Ovary (tissue), 9 donors: ENCODE measurements around the gene ZFP1. TPM values are rescaled to one million over a fixed set of nuclear protein-coding genes. Genes with fewer than 3 reads are reported as not detected.

Experiments
- DNase-seq, 5 donors: peaks; one replicate each; pipeline ENCODE4 v3.0.0-alpha.2; 2019 to 2020
- H3K27ac ChIP-seq, 2 donors: fragments of 200-600 bp; one replicate each; pipeline versions ENCODE4 v1.5.1 to v1.8.0; 2019 to 2022
- H3K27me3 ChIP-seq: fragments of 200-600 bp; one replicate; pipeline ENCODE4 v1.8.0; 2022
- H3K36me3 ChIP-seq: fragments of 200-600 bp; sonication (generic); one replicate; pipeline ENCODE4 v1.5.1; 2019
- H3K4me1 ChIP-seq: one replicate; pipeline ENCODE4 v1.8.1; 2013; ENCODE audit warnings: mild to moderate bottlenecking, moderate library complexity; ENCODE audit not compliant: insufficient read depth
- H3K4me3 ChIP-seq: fragments of 200-600 bp; sonication (generic); one replicate; pipeline ENCODE4 v1.5.1; 2017
- H3K9me3 ChIP-seq, 2 donors: fragments of 200-600 bp in 1 of 2; sonication (generic) in 1 of 2; one replicate each; pipeline versions ENCODE4 v1.5.1 to v1.8.1; 2013 to 2019; ENCODE audit warnings: mild to moderate bottlenecking in 1 of 2, moderate library complexity in 1 of 2
- CTCF ChIP-seq, 3 donors: fragments of 450-650 bp in 2 of 3; fragments of 200-600 bp in 1 of 3; IDR thresholded peaks; one replicate each; pipeline versions ENCODE4 v1.5.1 to v1.8.0; 2016 to 2022; ENCODE audit warnings: antibody characterized with exemption in 3 of 3, mild to moderate bottlenecking in 1 of 3
- EP300 ChIP-seq: sonication (generic); formaldehyde crosslinking; IDR thresholded peaks from one replicate; pipeline ENCODE4 v1.6.1; 2017; ENCODE audit warnings: antibody characterized with exemption
- POLR2A ChIP-seq: fragments of 450-650 bp; IDR thresholded peaks from one replicate; pipeline ENCODE4 v1.6.1; 2017; ENCODE audit warnings: antibody characterized with exemption, mild to moderate bottlenecking, moderate library complexity
- WGBS, 3 donors: extraction: QIAGEN DNeasy Blood & Tissue Kit in 1 of 3; methylation state at CpG; one replicate each; pipeline versions ENCODE4 v1.1.5 to v1.1.7; 2013 to 2017; 5-methylcytosine and 5-hydroxymethylcytosine counted together
- intact Hi-C, 4 donors: fragments of 100-400 bp; cut with DNase I; formaldehyde crosslinking; loops; one replicate each; pipeline versions ENCODE4 v1.11.0 to v1.15.1; 2022 to 2023
- polyA plus RNA-seq, 2 donors: library from polyadenylated mRNA; stranded (reverse); fragments of 200-250 nt in 1 of 2; fragments of 350-450 nt in 1 of 2; fragmentation: Illumina TruSeq in 1 of 2; extraction: RNeasy Lipid Tissue Mini Kit (QIAGEN cat#74804) in 1 of 2; gene quantifications; one replicate each; pipeline ENCODE4 v1.2.3, GENCODE V29; 2013 to 2014
- total RNA-seq, 7 donors: library from RNA; depleted of rRNA in 2 of 7; stranded (reverse); fragments of >200 nt in 2 of 7; fragmentation: NEBNext Ultra II Directional in 3 of 7; extraction: Animal tissue kit (Norgen Biotek cat#: 25700) in 3 of 7; gene quantifications; one replicate each; pipeline versions ENCODE4 v1.1.0 to v1.2.4, GENCODE V29; 2016 to 2023
- donor health status: DM: no; HTN: no; CAD: no; lungs with moderate emphysema.
- donor health status: DM: no; HTN: no; CAD: no.
- donor health status: Bipolar disorder and iron deficiency.
- donor health status: DM: yes; HTN: yes; CAD: no.
- donor health status: DM: no; HTN: no; CAD: no.
- donor health status: DM: yes; HTN: yes; CAD: no.

ZFP1 gene
- total and polyA plus RNA-seq, 9 donors = 7.2 to 22.3 (median 13.5) TPM

- Histone ChIP-seq H3K27ac (no peak overlapping the region), H3K36me3 (no peaks in the 10 kb centered on the region), H3K4me3 (no peak overlapping the region), H3K9me3 (no peaks in the 10 kb centered on the region), H3K27me3 (no peaks in the 10 kb centered on the region), H3K4me1 (peaks cover 1% of the 10 kb centered on the region)
- intact Hi-C loops = loop anchor here in 1 of 4 donors (10.0 kb wide), 1 partner anchor 569 kb away; no protein-coding TSS in a partner anchor
- DNase-seq = no peak
- TF ChIP-seq POLR2A (no peak), CTCF (IDR thresholded peaks at IDR 0.05) (no peak), EP300 (no peak)
- 81 to 83% (median 83%) methylated on average over 24 of the region's 24 CpGs for WGBS, 3 donors
Observed at GRCh38 chr16:75195811-75196790, 47.8 kb downstream of the ZFP1 start.

- WGBS, 3 donors = 65 to 77% (median 72%) methylated on average over 9 of the region's 9 CpGs
- Histone ChIP-seq H3K27me3 (no peaks in the 10 kb centered on the region), H3K4me1 (peaks cover 1% of the 10 kb centered on the region), H3K4me3 (no peak overlapping the region), H3K36me3 (no peaks in the 10 kb centered on the region), H3K9me3 (no peaks in the 10 kb centered on the region), H3K27ac (no peak overlapping the region)
- intact Hi-C loops = loop anchor here in 1 of 4 donors (10.0 kb wide), 1 partner anchor 568 kb away; no protein-coding TSS in a partner anchor
- no peak for DNase-seq
- TF ChIP-seq POLR2A (no peak), CTCF (IDR thresholded peaks at IDR 0.05) (no peak), EP300 (no peak)
Observed at GRCh38 chr16:75196836-75197235, 48.5 kb downstream of the ZFP1 start.

- WGBS, 3 donors = 43 to 53% (median 44%) methylated on average over 14 of the region's 14 CpGs
- DNase-seq = no peak
- TF ChIP-seq EP300 (no peak), CTCF (IDR thresholded peaks at IDR 0.05) (no peak), POLR2A (no peak)
- no peaks in the 10 kb centered on the region for H3K9me3 ChIP-seq
- H3K4me3 ChIP-seq = no peak overlapping the region
- no peaks in the 10 kb centered on the region for H3K27me3 ChIP-seq
- H3K4me1 ChIP-seq = peaks cover 1% of the 10 kb centered on the region
- no peak overlapping the region for H3K27ac ChIP-seq
- intact Hi-C loops = loop anchor here in 1 of 4 donors (10.0 kb wide), 1 partner anchor 567 kb away; no protein-coding TSS in a partner anchor
- H3K36me3 ChIP-seq = no peaks in the 10 kb centered on the region
Observed at GRCh38 chr16:75197522-75198134, 49.3 kb downstream of the ZFP1 start.

- peaks cover 1% of the 10 kb centered on the region for H3K4me1 ChIP-seq
- peak in 2 of 5 donors; percentile 2 to 33 for DNase-seq
- no peak overlapping the region for H3K27ac ChIP-seq
Observed at GRCh38 chr16:75198135-75198600, 49.8 kb downstream of the ZFP1 start.

More at GRCh38 chr16:75198135-75198600, 49.8 kb downstream of the ZFP1 start:
- no peaks in the 10 kb centered on the region for H3K27me3 ChIP-seq
- intact Hi-C loops = loop anchor here in 1 of 4 donors (10.0 kb wide), 1 partner anchor 567 kb away; no protein-coding TSS in a partner anchor
- H3K4me3 ChIP-seq = no peak overlapping the region
- TF ChIP-seq CTCF (IDR thresholded peaks at IDR 0.05) (no peak), POLR2A (no peak), EP300 (no peak)
- WGBS, 3 donors = 9 to 15% (median 11%) methylated on average over 18 of the region's 18 CpGs
- H3K9me3 ChIP-seq = no peaks in the 10 kb centered on the region
- no peaks in the 10 kb centered on the region for H3K36me3 ChIP-seq
